ENCODE results near the gene MAN1A2. TPM values are rescaled to one million over a fixed set of nuclear protein-coding genes. Genes with fewer than 3 reads are reported as not detected.

MAN1A2 gene
- total RNA-seq, 1 experiment from 2014 or later, result 28.7 TPM

DNA sequence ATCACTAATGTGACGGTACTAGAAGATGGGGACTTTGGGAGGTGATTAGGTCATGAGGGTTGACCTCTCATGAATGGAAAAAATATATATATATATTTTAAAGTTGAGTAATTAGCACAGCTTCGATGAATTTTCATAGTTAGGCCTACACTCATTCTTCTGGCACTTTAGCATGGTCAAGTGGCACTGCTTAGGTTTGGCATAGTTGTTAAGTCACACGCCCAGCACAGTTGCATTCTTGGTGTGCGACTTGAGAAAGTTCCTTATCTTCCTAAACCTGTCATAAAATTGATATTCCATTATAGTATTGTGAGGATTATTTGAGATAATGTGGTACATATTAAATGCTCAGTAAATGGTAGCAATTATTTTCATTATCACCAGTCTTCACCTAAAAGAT is 47.7 kb downstream of the MAN1A2 start:
- no peak overlapping the region for H3K27ac ChIP-seq (ENCODE audit: low read length)
- DNase-seq (ENCODE audit: low read depth, low spot score) (no peak), ATAC-seq (no peak)
- ChIA-PET CTCF (no interaction called here), POLR2A (no interaction called here)
- TF ChIP-seq, protein P1, sequence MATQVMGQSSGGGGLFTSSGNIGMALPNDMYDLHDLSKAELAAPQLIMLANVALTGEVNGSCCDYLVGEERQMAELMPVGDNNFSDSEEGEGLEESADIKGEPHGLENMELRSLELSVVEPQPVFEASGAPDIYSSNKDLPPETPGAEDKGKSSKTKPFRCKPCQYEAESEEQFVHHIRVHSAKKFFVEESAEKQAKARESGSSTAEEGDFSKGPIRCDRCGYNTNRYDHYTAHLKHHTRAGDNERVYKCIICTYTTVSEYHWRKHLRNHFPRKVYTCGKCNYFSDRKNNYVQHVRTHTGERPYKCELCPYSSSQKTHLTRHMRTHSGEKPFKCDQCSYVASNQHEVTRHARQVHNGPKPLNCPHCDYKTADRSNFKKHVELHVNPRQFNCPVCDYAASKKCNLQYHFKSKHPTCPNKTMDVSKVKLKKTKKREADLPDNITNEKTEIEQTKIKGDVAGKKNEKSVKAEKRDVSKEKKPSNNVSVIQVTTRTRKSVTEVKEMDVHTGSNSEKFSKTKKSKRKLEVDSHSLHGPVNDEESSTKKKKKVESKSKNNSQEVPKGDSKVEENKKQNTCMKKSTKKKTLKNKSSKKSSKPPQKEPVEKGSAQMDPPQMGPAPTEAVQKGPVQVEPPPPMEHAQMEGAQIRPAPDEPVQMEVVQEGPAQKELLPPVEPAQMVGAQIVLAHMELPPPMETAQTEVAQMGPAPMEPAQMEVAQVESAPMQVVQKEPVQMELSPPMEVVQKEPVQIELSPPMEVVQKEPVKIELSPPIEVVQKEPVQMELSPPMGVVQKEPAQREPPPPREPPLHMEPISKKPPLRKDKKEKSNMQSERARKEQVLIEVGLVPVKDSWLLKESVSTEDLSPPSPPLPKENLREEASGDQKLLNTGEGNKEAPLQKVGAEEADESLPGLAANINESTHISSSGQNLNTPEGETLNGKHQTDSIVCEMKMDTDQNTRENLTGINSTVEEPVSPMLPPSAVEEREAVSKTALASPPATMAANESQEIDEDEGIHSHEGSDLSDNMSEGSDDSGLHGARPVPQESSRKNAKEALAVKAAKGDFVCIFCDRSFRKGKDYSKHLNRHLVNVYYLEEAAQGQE (IDR thresholded peaks at IDR 0.05; ENCODE audit: insufficient read depth in 1 of 2, low read depth in 2 of 2, low read length in 1 of 2), result no peak
- TF ChIP-seq SIN3A (IDR thresholded peaks at IDR 0.05; ENCODE audit: borderline replicate concordance, insufficient read depth, low read depth, low read length) (no peak), POLR2AphosphoS5 (IDR thresholded peaks at IDR 0.05; ENCODE audit: low read depth, low read length) (no peak), TCF7L2 (IDR thresholded peaks at IDR 0.05; ENCODE audit: low read depth, low read length) (no peak)
- TF ChIP-seq, protein P2, sequence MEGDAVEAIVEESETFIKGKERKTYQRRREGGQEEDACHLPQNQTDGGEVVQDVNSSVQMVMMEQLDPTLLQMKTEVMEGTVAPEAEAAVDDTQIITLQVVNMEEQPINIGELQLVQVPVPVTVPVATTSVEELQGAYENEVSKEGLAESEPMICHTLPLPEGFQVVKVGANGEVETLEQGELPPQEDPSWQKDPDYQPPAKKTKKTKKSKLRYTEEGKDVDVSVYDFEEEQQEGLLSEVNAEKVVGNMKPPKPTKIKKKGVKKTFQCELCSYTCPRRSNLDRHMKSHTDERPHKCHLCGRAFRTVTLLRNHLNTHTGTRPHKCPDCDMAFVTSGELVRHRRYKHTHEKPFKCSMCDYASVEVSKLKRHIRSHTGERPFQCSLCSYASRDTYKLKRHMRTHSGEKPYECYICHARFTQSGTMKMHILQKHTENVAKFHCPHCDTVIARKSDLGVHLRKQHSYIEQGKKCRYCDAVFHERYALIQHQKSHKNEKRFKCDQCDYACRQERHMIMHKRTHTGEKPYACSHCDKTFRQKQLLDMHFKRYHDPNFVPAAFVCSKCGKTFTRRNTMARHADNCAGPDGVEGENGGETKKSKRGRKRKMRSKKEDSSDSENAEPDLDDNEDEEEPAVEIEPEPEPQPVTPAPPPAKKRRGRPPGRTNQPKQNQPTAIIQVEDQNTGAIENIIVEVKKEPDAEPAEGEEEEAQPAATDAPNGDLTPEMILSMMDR (IDR thresholded peaks at IDR 0.05), result no peak
- no peaks in the 10 kb centered on the region for H3K4me1 ChIP-seq (ENCODE audit: control insufficient read depth, insufficient read depth, low read length)
- no peaks in the 10 kb centered on the region for H3K36me3 ChIP-seq (ENCODE audit: control insufficient read depth, insufficient read depth, low read length)
- in situ Hi-C loops (cut with HindIII; ENCODE audit: low pct_unique_long_range_greater_than_20kb, low sequenced_read_pairs) (no loop called here), intact Hi-C loops (cut with micrococcal nuclease; ENCODE audit: unreplicated experiment) (no loop called here)
- no peak overlapping the region for H3K4me3 ChIP-seq (ENCODE audit: low read depth in 2 of 2, low read length in 2 of 2)
- BruUV-seq (replicated peaks), result no TSS peak
- no peaks in the 10 kb centered on the region for H3K27me3 ChIP-seq (ENCODE audit: control insufficient read depth, insufficient read depth, low read length)
- no peaks in the 10 kb centered on the region for H3K9me3 ChIP-seq (ENCODE audit: control insufficient read depth, insufficient read depth, low read depth, low read length)

DNA sequence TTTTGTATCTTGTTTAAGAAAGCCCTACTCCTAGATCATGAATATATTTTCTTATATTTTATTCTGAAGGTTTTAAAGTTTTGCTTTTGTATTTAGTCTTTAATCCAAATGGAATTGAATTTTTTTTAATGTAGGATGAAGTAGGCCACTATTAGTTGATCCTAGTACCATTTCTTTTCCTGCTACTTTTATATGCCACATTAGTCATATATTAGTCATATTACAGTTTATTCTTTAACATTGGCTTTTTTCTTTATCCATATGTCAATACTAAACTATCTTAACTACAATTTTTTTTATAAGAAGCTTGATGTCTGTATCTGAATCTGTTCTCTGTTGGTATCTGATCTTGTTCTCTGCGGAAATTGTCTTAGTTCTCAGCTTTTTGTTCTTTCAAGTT is 48.8 kb downstream of the MAN1A2 start:
- no peaks in the 10 kb centered on the region for H3K27me3 ChIP-seq (ENCODE audit: control insufficient read depth, insufficient read depth, low read length)
- POLR2A ChIA-PET, result no interaction called here
- in situ Hi-C loops (cut with HindIII; ENCODE audit: low pct_unique_long_range_greater_than_20kb, low sequenced_read_pairs) (no loop called here), intact Hi-C loops (cut with micrococcal nuclease; ENCODE audit: unreplicated experiment) (no loop called here)
- no peaks in the 10 kb centered on the region for H3K9me3 ChIP-seq (ENCODE audit: control insufficient read depth, insufficient read depth, low read depth, low read length)
- BruUV-seq (replicated peaks), result no TSS peak
- no peak overlapping the region for H3K27ac ChIP-seq (ENCODE audit: low read length)
- CTCF ChIA-PET, result no interaction called here
- ATAC-seq (no peak), DNase-seq (ENCODE audit: low read depth, low spot score) (no peak)
- TF ChIP-seq SIN3A (IDR thresholded peaks at IDR 0.05; ENCODE audit: borderline replicate concordance, insufficient read depth, low read depth, low read length) (no peak), TCF7L2 (IDR thresholded peaks at IDR 0.05; ENCODE audit: low read depth, low read length) (no peak), POLR2AphosphoS5 (IDR thresholded peaks at IDR 0.05; ENCODE audit: low read depth, low read length) (no peak)
- TF ChIP-seq, protein P2 (IDR thresholded peaks at IDR 0.05), result no peak
- TF ChIP-seq, protein P1 (IDR thresholded peaks at IDR 0.05; ENCODE audit: insufficient read depth in 1 of 2, low read depth in 2 of 2, low read length in 1 of 2), result no peak
- H3K4me1 ChIP-seq (ENCODE audit: control insufficient read depth, insufficient read depth, low read length), result no peaks in the 10 kb centered on the region
- H3K4me3 ChIP-seq (ENCODE audit: low read depth in 2 of 2, low read length in 2 of 2), result no peak overlapping the region
- no peaks in the 10 kb centered on the region for H3K36me3 ChIP-seq (ENCODE audit: control insufficient read depth, insufficient read depth, low read length)

Data from Panc1 (cell line).